Measurements from ENCODE around the gene CEP20.

- TF ChIP-seq, protein P1, sequence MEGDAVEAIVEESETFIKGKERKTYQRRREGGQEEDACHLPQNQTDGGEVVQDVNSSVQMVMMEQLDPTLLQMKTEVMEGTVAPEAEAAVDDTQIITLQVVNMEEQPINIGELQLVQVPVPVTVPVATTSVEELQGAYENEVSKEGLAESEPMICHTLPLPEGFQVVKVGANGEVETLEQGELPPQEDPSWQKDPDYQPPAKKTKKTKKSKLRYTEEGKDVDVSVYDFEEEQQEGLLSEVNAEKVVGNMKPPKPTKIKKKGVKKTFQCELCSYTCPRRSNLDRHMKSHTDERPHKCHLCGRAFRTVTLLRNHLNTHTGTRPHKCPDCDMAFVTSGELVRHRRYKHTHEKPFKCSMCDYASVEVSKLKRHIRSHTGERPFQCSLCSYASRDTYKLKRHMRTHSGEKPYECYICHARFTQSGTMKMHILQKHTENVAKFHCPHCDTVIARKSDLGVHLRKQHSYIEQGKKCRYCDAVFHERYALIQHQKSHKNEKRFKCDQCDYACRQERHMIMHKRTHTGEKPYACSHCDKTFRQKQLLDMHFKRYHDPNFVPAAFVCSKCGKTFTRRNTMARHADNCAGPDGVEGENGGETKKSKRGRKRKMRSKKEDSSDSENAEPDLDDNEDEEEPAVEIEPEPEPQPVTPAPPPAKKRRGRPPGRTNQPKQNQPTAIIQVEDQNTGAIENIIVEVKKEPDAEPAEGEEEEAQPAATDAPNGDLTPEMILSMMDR (IDR thresholded peaks at IDR 0.05) = no peak
- TF ChIP-seq EZH2 (IDR thresholded peaks at IDR 0.05) = no peak
These were observed 15.1 kb downstream of the CEP20 start for GRCh38 chr16:15873301-15873700.
